ENCODE data around the gene WDR6.
A peak's percentile ranks its signal among the peaks of the same experiment; 100 is the strongest.

Gene WDR6

DNA sequence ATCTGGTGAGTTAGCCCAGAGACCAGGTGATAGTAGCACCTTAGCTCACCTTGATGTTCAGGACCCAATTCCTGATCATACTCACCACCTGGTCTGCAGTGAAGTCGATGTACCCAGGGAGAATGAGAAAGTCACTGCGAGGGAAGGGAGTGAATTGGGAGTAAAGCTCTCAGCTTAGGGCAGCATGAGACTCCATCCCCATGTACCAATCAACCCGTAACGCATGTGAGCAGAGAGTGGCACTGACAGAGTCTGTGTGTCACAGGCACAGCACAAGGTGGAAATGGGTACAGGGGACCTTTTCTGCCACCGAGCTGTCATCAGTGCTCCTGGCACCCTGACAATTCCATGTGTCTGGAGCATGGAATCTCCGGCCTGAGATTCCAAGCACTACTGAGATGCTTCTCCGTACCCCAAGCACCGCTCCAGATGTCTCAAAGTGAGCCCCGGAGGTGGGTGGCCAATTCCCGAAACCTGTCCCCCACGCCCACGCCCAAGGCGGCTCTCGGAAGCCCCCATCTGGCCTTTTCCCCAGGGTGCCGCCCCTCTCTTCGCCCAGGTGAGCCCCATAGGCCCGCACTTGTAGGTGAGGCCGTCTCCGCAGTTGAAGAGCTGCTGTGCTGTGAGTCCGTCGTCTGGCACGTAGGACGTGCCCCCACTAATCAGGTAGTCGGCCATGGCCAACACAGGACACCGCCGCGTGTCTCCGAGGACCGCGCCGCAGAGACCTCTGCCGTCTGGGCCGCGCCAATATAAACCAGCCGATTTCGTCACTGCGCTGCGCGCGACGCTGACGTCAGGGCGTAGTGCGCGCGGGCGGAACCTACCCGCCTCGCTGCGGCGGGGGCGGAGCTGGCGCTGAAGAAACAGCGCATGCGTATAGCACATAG, 21.7 kb downstream of the WDR6 start, which contains the start of gene IMPDH2:
IMPDH2 (minus strand) TSS at position 726 of the 890 bp plus-strand sequence; CDS start at position 678, 48 bp downstream.
- peak within 1 kb of the TSS; percentile 95 for H3K4me3 ChIP-seq (ENCODE audit: low read depth, low read length)
- DNase-seq (ENCODE audit: low read depth) = peak; percentile 92
- TF ChIP-seq, protein P1, sequence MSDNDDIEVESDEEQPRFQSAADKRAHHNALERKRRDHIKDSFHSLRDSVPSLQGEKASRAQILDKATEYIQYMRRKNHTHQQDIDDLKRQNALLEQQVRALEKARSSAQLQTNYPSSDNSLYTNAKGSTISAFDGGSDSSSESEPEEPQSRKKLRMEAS (IDR thresholded peaks at IDR 0.05; ENCODE audit: low read depth, low read length) = peak; percentile 79
- peak; percentile 89 for TF ChIP-seq MYC (IDR thresholded peaks at IDR 0.05; ENCODE audit: low read depth, low read length)
- TF ChIP-seq, protein P2, sequence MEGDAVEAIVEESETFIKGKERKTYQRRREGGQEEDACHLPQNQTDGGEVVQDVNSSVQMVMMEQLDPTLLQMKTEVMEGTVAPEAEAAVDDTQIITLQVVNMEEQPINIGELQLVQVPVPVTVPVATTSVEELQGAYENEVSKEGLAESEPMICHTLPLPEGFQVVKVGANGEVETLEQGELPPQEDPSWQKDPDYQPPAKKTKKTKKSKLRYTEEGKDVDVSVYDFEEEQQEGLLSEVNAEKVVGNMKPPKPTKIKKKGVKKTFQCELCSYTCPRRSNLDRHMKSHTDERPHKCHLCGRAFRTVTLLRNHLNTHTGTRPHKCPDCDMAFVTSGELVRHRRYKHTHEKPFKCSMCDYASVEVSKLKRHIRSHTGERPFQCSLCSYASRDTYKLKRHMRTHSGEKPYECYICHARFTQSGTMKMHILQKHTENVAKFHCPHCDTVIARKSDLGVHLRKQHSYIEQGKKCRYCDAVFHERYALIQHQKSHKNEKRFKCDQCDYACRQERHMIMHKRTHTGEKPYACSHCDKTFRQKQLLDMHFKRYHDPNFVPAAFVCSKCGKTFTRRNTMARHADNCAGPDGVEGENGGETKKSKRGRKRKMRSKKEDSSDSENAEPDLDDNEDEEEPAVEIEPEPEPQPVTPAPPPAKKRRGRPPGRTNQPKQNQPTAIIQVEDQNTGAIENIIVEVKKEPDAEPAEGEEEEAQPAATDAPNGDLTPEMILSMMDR (IDR thresholded peaks at IDR 0.05; ENCODE audit: low read depth, low read length) = no peak
- TF ChIP-seq POLR2A (IDR thresholded peaks at IDR 0.05; ENCODE audit: extremely low read depth, insufficient read length) = peak; percentile 99

DNA sequence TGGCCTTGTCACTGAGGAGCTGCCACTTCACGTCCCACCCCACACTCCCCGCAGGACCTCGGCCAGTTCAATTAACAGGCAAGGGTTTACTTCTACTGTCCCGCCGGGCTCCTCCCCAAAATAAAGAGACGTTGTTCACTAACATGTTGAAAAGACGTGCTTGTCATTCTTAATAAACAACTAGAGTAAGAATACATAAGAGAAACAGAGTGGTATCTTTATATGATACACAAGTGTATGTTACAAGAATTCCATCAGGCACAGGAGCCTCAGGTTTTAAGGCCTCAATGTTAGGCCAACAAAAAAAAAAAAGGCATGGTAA, 22.3 kb downstream of the WDR6 start:
- H3K4me3 ChIP-seq (ENCODE audit: low read depth, low read length) = no peak overlapping the region
- DNase-seq (ENCODE audit: low read depth) = no peak
- TF ChIP-seq, protein P1 (IDR thresholded peaks at IDR 0.05; ENCODE audit: low read depth, low read length) = no peak
- TF ChIP-seq, protein P2 (IDR thresholded peaks at IDR 0.05; ENCODE audit: low read depth, low read length) = no peak
- no peak for TF ChIP-seq POLR2A (IDR thresholded peaks at IDR 0.05; ENCODE audit: extremely low read depth, insufficient read length)
- TF ChIP-seq MYC (IDR thresholded peaks at IDR 0.05; ENCODE audit: low read depth, low read length) = no peak

DNA sequence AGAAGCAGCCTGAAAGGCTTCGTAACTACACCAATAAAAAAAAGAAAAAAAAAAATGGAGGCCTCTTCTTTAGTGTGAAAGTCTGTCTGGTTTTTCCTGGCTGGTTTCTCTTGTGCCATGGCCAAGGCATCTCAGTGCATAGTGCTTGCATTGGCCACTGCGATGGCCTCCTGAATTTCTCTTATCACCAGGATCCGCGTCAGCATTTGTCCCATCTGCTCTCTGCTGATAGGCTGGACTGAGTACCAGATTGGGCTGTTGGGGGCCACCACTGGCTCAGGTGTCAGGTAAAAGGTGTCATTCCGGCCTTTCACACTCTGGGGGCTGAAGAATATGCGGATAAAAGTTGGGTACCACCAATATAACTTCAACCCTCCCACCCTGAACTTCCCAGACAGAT, 23.1 kb downstream of the WDR6 start:
- DNase-seq (ENCODE audit: low read depth) = no peak
- no peak overlapping the region for H3K4me3 ChIP-seq (ENCODE audit: low read depth, low read length)
- TF ChIP-seq MYC (IDR thresholded peaks at IDR 0.05; ENCODE audit: low read depth, low read length) (no peak), POLR2A (IDR thresholded peaks at IDR 0.05; ENCODE audit: extremely low read depth, insufficient read length) (no peak)
- TF ChIP-seq, protein P2 (IDR thresholded peaks at IDR 0.05; ENCODE audit: low read depth, low read length) = no peak
- TF ChIP-seq, protein P1 (IDR thresholded peaks at IDR 0.05; ENCODE audit: low read depth, low read length) = no peak

DNA sequence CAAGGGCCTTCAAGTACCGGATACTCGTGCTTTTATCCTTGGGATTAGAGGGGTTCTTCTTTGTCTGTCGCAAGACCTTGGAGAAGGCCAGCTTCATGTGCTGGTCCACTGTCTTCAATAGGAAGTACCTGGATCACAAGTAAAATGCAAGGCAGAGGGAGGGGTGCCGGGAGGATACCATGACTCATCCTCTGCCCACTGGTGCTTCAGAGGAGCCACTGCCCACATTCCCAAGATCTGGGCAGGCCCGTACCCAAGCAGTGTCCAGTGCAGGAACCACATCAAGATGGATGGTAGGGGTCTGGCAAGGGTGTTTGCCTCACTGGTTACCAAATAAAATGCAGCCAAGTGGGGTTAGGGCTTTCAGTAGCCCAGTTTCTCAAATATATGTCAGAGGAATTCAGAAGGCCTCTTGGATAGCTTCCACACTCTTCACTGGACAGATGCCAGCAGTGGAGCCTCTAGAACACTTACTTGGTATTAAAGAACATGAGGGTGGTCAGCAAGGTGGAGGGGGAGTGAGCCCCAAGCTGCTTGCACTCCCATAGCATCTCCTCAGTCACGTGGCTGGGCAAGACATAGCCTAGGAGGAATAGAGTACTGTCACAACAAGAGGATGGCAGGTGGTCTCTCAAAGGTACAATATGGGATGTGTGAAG, 25.6 kb downstream of the WDR6 start:
- no peak for DNase-seq (ENCODE audit: low read depth)
- no peak for TF ChIP-seq MYC (IDR thresholded peaks at IDR 0.05; ENCODE audit: low read depth, low read length)
- no peak for TF ChIP-seq POLR2A (IDR thresholded peaks at IDR 0.05; ENCODE audit: extremely low read depth, insufficient read length)
- TF ChIP-seq, protein P1 (IDR thresholded peaks at IDR 0.05; ENCODE audit: low read depth, low read length) = no peak
- TF ChIP-seq, protein P2 (IDR thresholded peaks at IDR 0.05; ENCODE audit: low read depth, low read length) = no peak
- H3K4me3 ChIP-seq (ENCODE audit: low read depth, low read length) = no peak overlapping the region

DNA sequence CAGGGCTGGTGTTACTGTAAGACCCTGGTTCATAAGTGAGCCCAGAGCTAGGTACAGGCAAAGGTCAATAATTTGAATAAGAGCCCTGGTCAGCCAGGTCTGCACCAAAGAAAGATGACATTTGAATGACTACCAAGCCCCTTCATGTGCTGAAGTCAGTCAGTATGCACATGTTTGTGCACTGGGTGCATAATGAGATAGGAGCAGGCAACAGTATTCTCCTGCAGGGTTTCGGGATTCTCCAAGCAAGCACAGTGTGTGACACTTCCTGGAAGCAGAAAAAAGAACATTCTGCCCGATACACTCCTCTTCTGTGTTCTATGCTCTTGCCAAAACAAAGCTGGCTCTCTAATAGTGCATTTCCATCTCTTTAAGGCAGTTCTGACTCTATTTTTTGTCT, 27.5 kb downstream of the WDR6 start:
- TF ChIP-seq, protein P2 (IDR thresholded peaks at IDR 0.05; ENCODE audit: low read depth, low read length) = no peak
- TF ChIP-seq POLR2A (IDR thresholded peaks at IDR 0.05; ENCODE audit: extremely low read depth, insufficient read length) (no peak), MYC (IDR thresholded peaks at IDR 0.05; ENCODE audit: low read depth, low read length) (no peak)
- TF ChIP-seq, protein P1 (IDR thresholded peaks at IDR 0.05; ENCODE audit: low read depth, low read length) = no peak
- H3K4me3 ChIP-seq (ENCODE audit: low read depth, low read length) = no peak overlapping the region
- DNase-seq (ENCODE audit: low read depth) = no peak

All from NB4 (cell line).